Transverse colon (tissue), 4 donors: Measurements from ENCODE around the gene ANAPC16.

ENCODE experiments used
- EP300 ChIP-seq: sonication (generic); formaldehyde crosslinking; IDR thresholded peaks from one replicate; pipeline ENCODE4 v1.6.1; 2017; ENCODE audit warnings: antibody characterized with exemption, low read depth
- POLR2A ChIP-seq: fragments of 450-650 bp; IDR thresholded peaks from one replicate; pipeline ENCODE4 v1.6.1; 2016; ENCODE audit warnings: antibody characterized with exemption, mild to moderate bottlenecking, moderate library complexity
- POLR2AphosphoS5 ChIP-seq, 3 donors: sonication (generic); formaldehyde crosslinking; IDR thresholded peaks; one replicate each; pipeline ENCODE4 v1.6.1; 2016; ENCODE audit warnings: antibody characterized with exemption in 3 of 3
- TF ChIP-seq, protein P1 (sequence below), 5 experiments: fragments of 200-600 bp in 3 of 5; fragments of 450-650 bp in 2 of 5; sonication (generic) in 3 of 5; IDR thresholded peaks; 1 replicate in 2 of 5; 2 replicates in 3 of 5; pipeline ENCODE4 v1.5.1; 2016 to 2017; ENCODE audit warnings: antibody characterized with exemption in 5 of 5, inconsistent platforms in 3 of 5, mild to moderate bottlenecking in 2 of 5, moderate library complexity in 1 of 5

GRCh38 chr10:72270607-72271281, 54.9 kb downstream of the ANAPC16 start:
- TF ChIP-seq, protein P1, sequence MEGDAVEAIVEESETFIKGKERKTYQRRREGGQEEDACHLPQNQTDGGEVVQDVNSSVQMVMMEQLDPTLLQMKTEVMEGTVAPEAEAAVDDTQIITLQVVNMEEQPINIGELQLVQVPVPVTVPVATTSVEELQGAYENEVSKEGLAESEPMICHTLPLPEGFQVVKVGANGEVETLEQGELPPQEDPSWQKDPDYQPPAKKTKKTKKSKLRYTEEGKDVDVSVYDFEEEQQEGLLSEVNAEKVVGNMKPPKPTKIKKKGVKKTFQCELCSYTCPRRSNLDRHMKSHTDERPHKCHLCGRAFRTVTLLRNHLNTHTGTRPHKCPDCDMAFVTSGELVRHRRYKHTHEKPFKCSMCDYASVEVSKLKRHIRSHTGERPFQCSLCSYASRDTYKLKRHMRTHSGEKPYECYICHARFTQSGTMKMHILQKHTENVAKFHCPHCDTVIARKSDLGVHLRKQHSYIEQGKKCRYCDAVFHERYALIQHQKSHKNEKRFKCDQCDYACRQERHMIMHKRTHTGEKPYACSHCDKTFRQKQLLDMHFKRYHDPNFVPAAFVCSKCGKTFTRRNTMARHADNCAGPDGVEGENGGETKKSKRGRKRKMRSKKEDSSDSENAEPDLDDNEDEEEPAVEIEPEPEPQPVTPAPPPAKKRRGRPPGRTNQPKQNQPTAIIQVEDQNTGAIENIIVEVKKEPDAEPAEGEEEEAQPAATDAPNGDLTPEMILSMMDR (IDR thresholded peaks at IDR 0.05), result no peak
- TF ChIP-seq POLR2A (no peak), POLR2AphosphoS5 (IDR thresholded peaks at IDR 0.05) (no peak), EP300 (no peak)
